ENCODE data around the gene ATP6V0A1.

The ATP6V0A1 gene

GRCh38 chr17:42521666-42522262, 63.1 kb downstream of the ATP6V0A1 start:
- TF ChIP-seq, protein P1, sequence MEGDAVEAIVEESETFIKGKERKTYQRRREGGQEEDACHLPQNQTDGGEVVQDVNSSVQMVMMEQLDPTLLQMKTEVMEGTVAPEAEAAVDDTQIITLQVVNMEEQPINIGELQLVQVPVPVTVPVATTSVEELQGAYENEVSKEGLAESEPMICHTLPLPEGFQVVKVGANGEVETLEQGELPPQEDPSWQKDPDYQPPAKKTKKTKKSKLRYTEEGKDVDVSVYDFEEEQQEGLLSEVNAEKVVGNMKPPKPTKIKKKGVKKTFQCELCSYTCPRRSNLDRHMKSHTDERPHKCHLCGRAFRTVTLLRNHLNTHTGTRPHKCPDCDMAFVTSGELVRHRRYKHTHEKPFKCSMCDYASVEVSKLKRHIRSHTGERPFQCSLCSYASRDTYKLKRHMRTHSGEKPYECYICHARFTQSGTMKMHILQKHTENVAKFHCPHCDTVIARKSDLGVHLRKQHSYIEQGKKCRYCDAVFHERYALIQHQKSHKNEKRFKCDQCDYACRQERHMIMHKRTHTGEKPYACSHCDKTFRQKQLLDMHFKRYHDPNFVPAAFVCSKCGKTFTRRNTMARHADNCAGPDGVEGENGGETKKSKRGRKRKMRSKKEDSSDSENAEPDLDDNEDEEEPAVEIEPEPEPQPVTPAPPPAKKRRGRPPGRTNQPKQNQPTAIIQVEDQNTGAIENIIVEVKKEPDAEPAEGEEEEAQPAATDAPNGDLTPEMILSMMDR (conservative IDR thresholded peaks at IDR 0.05) = no peak
- H3K27ac ChIP-seq = no peak overlapping the region

- TF ChIP-seq, protein P1 (conservative IDR thresholded peaks at IDR 0.05) = no peak
- no peak overlapping the region for H3K27ac ChIP-seq
Measured at GRCh38 chr17:42522263-42522790, 63.6 kb downstream of the ATP6V0A1 start.

DNA sequence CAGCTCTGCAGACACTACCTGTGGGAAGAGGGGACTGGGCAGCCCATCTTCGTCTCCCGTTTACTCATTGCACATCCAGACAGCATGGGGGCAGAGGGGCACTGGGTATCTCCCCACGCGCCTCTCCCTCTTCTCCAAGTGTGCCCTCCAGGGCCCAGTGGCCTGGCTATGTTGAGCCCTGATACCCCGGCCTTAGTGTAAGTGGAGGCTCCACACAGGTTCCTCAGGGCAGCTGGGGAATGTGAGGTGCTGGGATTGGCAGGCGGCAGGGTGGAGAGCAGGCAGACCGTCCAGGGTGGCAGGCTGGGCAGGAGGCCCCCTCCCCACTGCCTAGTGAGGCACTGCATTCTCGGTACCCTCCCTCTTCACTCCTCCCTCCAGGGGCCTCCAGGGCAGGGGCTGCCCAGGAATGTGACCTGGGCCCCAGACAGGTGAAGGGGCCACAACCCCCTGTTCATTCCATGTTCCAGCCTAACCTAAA, 64.2 kb downstream of the ATP6V0A1 start:
- TF ChIP-seq, protein P1 (conservative IDR thresholded peaks at IDR 0.05) = no peak
- H3K27ac ChIP-seq = no peak overlapping the region

DNA sequence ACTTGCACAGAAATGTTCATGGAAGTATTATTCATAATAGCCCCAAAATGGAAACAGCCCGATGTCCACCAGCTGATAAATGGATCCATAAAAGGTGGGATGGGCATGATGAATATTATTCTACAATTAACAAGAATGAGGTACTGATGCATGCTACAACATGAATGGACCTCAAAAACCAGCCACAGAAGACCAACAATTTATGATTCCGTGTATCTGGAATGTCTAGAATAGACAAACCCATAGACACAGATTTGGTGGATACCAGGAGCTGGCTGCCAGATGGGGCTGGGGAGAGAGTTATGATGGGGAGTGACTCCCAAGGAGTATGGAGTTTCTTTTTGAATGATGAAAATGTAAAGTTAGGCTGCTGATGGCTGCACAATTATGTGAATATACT, 66.5 kb downstream of the ATP6V0A1 start:
- TF ChIP-seq, protein P1 (conservative IDR thresholded peaks at IDR 0.05) = no peak
- H3K27ac ChIP-seq = no peak overlapping the region

DNA sequence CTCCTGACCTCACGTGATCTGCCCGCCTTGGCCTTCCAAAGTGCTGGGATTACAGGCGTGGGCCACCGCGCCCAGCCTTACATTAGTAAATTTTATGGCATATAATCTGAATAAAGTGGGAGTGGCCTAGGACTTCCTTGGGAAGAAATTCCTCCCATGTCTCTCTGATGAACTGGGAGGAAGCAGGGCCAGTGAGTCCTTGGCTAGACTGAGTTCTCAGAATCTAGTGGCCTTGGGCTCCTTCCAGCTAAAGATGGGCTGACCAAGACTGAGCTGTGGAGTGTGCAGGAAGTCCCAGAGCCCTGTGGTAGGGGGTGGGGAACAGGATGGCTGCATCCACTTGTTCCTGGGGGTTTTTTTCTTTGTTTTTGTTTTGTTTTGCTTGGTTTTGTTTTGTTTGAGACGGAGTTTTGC, 67.4 kb downstream of the ATP6V0A1 start:
- TF ChIP-seq, protein P1 (conservative IDR thresholded peaks at IDR 0.05) = no peak
- no peak overlapping the region for H3K27ac ChIP-seq

DNA sequence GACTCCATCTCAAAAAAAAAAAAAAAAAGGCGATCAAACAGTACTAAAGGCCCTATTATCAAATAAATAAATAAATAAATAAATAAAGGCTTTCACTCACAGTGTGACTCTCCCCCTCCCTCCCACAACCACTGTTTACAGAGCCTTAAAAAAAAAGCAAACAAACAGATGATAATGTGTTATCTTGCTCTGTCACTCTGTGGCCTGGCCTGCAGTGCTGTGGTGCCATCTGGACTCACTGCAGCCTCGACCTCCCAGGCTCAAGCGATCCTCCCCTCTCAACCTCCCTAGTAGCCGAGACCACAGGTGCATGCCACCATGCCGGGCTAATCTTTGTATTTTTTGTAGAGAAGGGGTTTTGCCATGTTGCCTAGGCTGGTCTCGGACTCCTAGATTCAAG, 69.3 kb downstream of the ATP6V0A1 start:
- TF ChIP-seq, protein P1 (conservative IDR thresholded peaks at IDR 0.05) = no peak
- H3K27ac ChIP-seq = no peak overlapping the region

DNA sequence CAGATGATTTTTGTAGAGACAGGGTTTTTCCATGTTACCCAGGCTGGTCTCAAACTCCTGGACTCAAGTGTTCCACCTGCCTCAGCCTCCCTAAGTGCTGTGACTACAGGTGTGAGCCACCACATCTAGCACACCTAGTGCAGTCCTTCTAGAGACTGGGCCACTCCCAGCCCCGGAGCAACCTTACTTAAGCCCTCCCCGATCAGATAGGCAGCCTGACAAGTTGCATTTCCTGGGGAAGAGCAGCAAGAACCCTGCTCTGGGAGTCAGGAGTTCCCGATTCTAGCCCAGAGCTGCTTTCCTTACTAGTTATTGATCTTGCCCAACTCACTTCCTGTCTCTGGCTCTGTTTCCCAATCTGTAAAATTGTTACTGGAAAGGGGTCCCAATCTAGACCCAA, 70.4 kb downstream of the ATP6V0A1 start:
- H3K27ac ChIP-seq = no peak overlapping the region
- TF ChIP-seq, protein P1 (conservative IDR thresholded peaks at IDR 0.05) = no peak

Data from VCaP (cell line).